ENCODE results near the gene RGS11. TPM values are rescaled to one million over a fixed set of nuclear protein-coding genes. Genes with fewer than 3 reads are reported as not detected.

RGS11 gene
- total and polyA plus RNA-seq, 2 of the 4 experiments (the other 2 are of a cell fraction), result under 0.01 to 0.48 TPM

GRCh38 chr16:252366-253337 lies 23.1 kb downstream of the RGS11 start (continued):
- TF ChIP-seq ELK1 (IDR thresholded peaks at IDR 0.05; ENCODE audit: borderline replicate concordance, low read depth, low read length), result no peak

GRCh38 chr16:249431-249830 lies 26.3 kb downstream of the RGS11 start:
- Histone ChIP-seq H2AK9ac (replicated peaks; ENCODE audit: low read depth, low read length, poor library complexity) (peak overlapping the region; percentile 42), H4K8ac (ENCODE audit: low read depth in 2 of 2, low read length in 2 of 2) (no peak overlapping the region), H2BK120ac (ENCODE audit: low read depth, low read length) (no peak overlapping the region), H3K4ac (ENCODE audit: low read depth, low read length) (no peak overlapping the region), H3K27ac (ENCODE audit: insufficient read depth, low read length) (no peak overlapping the region), H3K4me2 (ENCODE audit: low read depth, low read length) (no peak overlapping the region), H2BK5ac (ENCODE audit: low read depth, low read length, poor library complexity, severe bottlenecking) (no peak overlapping the region), H3K56ac (ENCODE audit: extremely low read depth, insufficient read depth, low read length) (no peak overlapping the region), H3K4me3 (ENCODE audit: insufficient read depth, low read depth, low read length) (no peak overlapping the region), H2BK20ac (ENCODE audit: low read depth, low read length) (no peak overlapping the region), H2AFZ (replicated peaks; ENCODE audit: low read length, poor library complexity) (peak overlapping the region; percentile 32), H2BK15ac (ENCODE audit: low read depth, low read length) (no peak overlapping the region), H3K23ac (ENCODE audit: low read depth, low read length) (no peak overlapping the region), H3K9ac (ENCODE audit: low read depth, low read length) (no peak overlapping the region), H3K18ac (ENCODE audit: low read depth, low read length) (no peak overlapping the region), H2AK5ac (ENCODE audit: low read depth, low read length) (no peak overlapping the region), H4K5ac (ENCODE audit: low read depth, low read length) (no peak overlapping the region), H3K27me3 (ENCODE audit: control insufficient read depth, insufficient read depth, low read length) (no peaks in the 10 kb centered on the region), H4K91ac (ENCODE audit: insufficient read depth, low read depth, low read length) (no peak overlapping the region), H3K9me1 (ENCODE audit: insufficient read depth, low read length) (0 out of 2 replicates have a peak, but pooled peaks cover 6% of the 10 kb centered on the region), H3K9me3 (ENCODE audit: control insufficient read depth, insufficient read depth, low read length) (no peaks in the 10 kb centered on the region), H3K4me1 (ENCODE audit: control insufficient read depth, insufficient read depth, low read length) (no peaks in the 10 kb centered on the region), H3K79me1 (ENCODE audit: low read depth in 1 of 2, low read length in 2 of 2) (peaks cover 3 to 4% of the 10 kb centered on the region in 2 experiments; a peak in 3 of 4 replicates), H3K14ac (replicated peaks; ENCODE audit: low read depth, low read length) (no peak overlapping the region), H4K20me1 (ENCODE audit: insufficient read depth, low read length) (peaks cover 6% of the 10 kb centered on the region; the same call in 1 of the 2 replicates), H3K36me3 (ENCODE audit: control insufficient read depth, insufficient read depth, low read length) (peaks cover 16% of the 10 kb centered on the region)
- in situ Hi-C loops (cut with MboI; ENCODE audit: low sequenced_read_pairs) (no loop called here), intact Hi-C loops (cut with micrococcal nuclease) (no loop called here), dilution Hi-C loops (cut with HindIII; ENCODE audit: low sequenced_read_pairs, unreplicated experiment) (no loop called here)
- no peak for DNase-seq
- ATAC-seq (ENCODE audit: low read depth), result no peak
- no TSS peak for BruUV-seq (replicated peaks)
- 100% methylated on average over 1 of the region's 12 CpGs; no CpG with 5 or more reads in 1 of the 2 experiments for WGBS, 2 experiments (ENCODE audit: extremely low coverage in 2 of 2, insufficient read length in 1 of 2)
- CTCF ChIA-PET, result no interaction called here
- TF ChIP-seq ELK1 (IDR thresholded peaks at IDR 0.05; ENCODE audit: borderline replicate concordance, low read depth, low read length), result no peak
- TF ChIP-seq RAD21 (IDR thresholded peaks at IDR 0.05; ENCODE audit: low read length), result no peak
- TF ChIP-seq RFX5 (IDR thresholded peaks at IDR 0.05; ENCODE audit: low read depth, low read length), result no peak
- no peak for TF ChIP-seq BHLHE40 (IDR thresholded peaks at IDR 0.05; ENCODE audit: low read depth, low read length)
- TF ChIP-seq SMC3 (IDR thresholded peaks at IDR 0.05; ENCODE audit: low read depth, low read length), result no peak
- TF ChIP-seq, protein P1, sequence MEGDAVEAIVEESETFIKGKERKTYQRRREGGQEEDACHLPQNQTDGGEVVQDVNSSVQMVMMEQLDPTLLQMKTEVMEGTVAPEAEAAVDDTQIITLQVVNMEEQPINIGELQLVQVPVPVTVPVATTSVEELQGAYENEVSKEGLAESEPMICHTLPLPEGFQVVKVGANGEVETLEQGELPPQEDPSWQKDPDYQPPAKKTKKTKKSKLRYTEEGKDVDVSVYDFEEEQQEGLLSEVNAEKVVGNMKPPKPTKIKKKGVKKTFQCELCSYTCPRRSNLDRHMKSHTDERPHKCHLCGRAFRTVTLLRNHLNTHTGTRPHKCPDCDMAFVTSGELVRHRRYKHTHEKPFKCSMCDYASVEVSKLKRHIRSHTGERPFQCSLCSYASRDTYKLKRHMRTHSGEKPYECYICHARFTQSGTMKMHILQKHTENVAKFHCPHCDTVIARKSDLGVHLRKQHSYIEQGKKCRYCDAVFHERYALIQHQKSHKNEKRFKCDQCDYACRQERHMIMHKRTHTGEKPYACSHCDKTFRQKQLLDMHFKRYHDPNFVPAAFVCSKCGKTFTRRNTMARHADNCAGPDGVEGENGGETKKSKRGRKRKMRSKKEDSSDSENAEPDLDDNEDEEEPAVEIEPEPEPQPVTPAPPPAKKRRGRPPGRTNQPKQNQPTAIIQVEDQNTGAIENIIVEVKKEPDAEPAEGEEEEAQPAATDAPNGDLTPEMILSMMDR (conservative IDR thresholded peaks at IDR 0.05; ENCODE audit: low read depth, low read length), result no peak
- TF ChIP-seq MAFK (IDR thresholded peaks at IDR 0.05; ENCODE audit: low read depth, low read length), result no peak
- no peak for TF ChIP-seq NFE2L2 (IDR thresholded peaks at IDR 0.05; ENCODE audit: low read depth, low read length)
- TF ChIP-seq FOS (IDR thresholded peaks at IDR 0.05; ENCODE audit: low read depth, low read length), result no peak
- TF ChIP-seq RCOR1 (IDR thresholded peaks at IDR 0.05; ENCODE audit: insufficient replicate concordance, low read length), result no peak
- TF ChIP-seq CEBPB (IDR thresholded peaks at IDR 0.05; ENCODE audit: low read depth, low read length), result no peak
- POLR2A ChIA-PET (ENCODE audit: unreplicated experiment), result no interaction called here
